ENCODE measurements around the gene MMEL1. TPM values are rescaled to one million over a fixed set of nuclear protein-coding genes. Genes with fewer than 3 reads are reported as not detected.
"Not testable (repeated sequence)": the region's sequence is repeated elsewhere in the genome, so short reads cannot be mapped to it uniquely, and the experiment has no call there.

Gene MMEL1, protein sequence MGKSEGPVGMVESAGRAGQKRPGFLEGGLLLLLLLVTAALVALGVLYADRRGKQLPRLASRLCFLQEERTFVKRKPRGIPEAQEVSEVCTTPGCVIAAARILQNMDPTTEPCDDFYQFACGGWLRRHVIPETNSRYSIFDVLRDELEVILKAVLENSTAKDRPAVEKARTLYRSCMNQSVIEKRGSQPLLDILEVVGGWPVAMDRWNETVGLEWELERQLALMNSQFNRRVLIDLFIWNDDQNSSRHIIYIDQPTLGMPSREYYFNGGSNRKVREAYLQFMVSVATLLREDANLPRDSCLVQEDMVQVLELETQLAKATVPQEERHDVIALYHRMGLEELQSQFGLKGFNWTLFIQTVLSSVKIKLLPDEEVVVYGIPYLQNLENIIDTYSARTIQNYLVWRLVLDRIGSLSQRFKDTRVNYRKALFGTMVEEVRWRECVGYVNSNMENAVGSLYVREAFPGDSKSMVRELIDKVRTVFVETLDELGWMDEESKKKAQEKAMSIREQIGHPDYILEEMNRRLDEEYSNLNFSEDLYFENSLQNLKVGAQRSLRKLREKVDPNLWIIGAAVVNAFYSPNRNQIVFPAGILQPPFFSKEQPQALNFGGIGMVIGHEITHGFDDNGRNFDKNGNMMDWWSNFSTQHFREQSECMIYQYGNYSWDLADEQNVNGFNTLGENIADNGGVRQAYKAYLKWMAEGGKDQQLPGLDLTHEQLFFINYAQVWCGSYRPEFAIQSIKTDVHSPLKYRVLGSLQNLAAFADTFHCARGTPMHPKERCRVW
- total RNA-seq (2014; rRNA removed; shearing (Covaris generic)): not detected in 2 replicates

DNA sequence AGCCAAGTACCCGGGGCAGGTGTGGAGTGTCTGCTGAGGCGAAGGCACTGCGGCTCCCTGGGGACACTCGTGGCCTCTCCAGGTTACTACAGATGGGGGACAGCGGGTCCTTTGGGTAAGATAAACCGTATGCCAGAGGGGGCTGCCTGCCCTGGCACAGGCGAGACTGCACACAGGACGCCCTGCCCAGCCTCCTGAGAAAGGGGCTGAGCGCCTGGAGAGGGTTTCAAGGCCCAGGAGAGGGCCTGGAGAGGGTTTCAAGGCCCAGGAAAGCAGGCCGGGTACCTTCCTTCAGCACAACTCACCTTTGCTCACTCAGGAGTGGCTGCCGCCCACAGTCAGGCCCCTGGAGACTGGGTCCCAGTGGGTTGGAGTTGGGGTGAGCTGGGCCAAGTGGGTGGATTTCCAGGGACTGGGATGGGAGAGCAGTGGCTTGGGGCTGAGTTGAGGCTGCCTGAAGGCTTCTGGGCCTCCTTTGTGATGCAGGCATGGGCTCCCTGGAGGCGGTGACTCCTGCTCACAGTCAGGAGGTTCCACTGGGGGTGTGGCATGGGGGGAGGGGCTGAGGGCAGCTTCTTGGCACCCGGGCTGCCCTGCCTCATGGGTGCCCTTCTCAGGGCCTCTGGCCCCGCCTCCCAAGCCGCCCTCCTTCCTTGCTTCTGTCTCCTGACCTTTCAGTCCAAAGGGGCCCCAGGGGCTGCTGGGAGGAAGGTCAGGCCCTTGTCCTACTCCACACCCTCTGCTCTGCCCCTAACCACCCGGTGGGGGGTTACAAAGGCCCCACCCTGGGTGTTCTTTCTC is at the start of gene MMEL1:
TSS of gene MMEL1 (minus strand) at position 456 of the 801 bp plus-strand sequence. CDS start 3,532 bp downstream, outside the sequence.
- no peak for DNase-seq (ENCODE audit: low read depth)

DNA sequence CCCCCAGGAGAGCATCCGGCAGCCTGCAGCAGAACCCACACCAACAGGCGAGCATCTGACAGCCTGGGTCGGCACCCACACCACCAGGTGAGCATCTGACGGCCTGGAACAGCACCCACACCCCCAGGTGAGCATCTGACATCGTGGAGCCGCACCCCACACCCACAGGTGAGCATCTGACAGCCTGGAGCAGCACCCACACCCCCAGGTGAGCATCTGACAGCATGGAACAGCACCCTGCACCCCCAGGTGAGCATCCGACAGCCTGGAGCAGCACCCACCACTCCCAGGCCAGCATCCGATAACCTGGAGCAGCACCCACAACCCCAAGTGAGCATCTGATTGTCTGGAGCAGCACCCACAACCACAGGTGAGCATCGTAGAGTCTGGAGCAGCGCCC is 43.9 kb upstream of the MMEL1 start:
- not testable (repeated sequence) for DNase-seq (ENCODE audit: low read depth)

DNA sequence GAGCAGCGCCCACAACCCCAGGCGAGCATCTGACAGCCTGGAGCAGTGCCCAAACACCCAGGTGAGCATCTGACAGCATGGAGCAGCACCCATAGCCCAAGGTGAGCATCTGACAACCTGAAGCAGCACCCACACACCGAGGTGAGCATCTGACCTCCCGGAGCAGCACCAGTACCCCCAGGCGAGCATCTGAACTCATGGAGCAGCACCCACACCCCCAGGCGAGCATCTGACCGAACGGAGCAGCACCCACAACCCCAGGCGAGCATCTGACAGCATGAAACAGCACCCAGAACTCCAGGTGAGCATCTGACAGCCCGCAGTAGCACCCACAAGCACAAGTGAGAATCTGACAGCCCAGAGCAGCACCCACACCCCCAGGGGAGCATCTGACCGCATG is 38.8 kb upstream of the MMEL1 start:
- DNase-seq (ENCODE audit: low read depth): not testable (repeated sequence)

DNA sequence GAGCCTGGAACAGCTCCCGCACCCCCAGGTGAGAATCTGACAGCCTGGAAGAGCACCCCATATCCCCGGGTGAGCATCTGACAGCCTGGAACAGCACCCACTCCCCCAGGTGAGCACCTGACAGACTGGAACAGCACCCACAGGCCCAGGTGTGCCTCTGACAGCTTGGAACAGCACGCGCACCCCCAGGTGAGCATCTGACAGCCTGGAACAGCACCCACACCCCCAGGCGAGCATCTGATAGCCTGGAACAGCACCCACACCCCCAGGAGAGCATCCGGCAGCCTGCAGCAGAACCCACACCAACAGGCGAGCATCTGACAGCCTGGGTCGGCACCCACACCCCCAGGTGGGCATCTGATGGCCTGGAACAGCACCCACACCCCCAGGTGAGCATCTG is 27.0 kb upstream of the MMEL1 start:
- DNase-seq (ENCODE audit: low read depth): not testable (repeated sequence)

DNA sequence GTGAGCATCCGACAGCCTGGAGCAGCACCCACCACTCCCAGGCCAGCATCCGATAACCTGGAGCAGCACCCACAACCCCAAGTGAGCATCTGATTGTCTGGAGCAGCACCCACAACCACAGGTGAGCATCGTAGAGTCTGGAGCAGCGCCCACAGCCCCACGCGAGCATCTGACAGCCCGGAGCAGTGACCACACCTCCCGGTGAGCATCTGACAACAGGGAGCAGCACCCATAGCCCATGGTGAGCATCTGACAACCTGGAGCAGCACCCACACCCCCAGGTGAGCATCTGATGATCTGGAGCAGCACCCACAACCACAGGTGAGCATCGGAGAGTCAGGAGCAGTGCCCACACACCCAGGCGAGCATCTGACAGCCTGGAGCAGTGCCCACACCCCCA is 25.1 kb upstream of the MMEL1 start:
- DNase-seq (ENCODE audit: low read depth): not testable (repeated sequence)

DNA sequence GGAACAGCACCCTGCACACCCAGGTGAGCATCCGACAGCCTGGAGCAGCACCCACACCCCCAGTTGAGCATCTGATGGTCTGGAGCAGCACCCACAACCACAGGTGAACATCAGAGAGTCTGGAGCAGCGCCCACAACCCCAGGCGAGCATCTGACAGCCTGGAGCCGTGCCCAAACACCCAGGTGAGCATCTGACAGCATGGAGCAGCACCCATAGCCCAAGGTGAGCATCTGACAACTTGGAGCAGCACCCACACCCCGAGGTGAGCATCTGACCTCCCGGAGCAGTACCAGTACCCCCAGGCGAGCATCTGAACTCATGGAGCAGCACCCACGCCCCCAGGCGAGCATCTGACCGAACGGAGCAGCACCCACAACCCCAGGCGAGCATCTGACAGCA is 24.3 kb upstream of the MMEL1 start:
- not testable (repeated sequence) for DNase-seq (ENCODE audit: low read depth)

DNA sequence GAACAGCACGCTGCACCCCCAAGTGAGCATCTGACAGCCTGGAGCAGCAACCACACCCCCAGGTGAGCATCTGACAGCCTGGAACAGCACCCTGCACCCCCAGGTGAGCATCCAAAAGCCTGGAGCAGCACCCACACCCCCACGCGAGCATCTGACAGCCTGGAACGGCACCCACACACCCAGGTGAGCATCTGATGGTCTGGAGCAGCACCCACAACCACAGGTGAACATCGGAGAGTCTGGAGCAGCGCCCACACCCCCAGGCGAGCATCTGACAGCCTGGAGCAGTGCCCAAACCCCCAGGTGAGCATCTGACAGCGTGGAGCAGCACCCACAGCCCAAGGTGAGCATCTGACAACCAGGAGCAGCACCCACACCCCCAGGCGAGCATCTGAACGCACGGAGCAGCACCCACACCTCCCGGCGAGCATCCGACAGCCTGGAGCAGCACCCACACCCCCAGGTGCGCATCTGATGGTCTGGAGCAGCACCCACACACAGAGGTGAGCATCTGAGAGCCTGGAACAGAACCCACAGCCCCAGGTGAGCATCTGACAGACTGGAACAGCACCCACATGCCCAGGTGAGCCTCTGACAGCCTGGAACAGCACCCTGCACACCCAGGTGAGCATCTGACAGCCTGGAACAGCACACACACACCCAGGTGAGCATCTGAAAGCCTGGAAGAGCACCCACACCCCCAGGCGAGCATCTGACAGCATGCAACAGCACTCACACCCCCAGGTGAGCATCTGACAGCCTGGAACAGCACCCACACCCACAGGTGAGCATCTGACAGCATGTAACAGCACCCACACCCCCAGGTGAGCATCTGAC is 23.0 kb upstream of the MMEL1 start:
- DNase-seq (ENCODE audit: low read depth): not testable (repeated sequence)

DNA sequence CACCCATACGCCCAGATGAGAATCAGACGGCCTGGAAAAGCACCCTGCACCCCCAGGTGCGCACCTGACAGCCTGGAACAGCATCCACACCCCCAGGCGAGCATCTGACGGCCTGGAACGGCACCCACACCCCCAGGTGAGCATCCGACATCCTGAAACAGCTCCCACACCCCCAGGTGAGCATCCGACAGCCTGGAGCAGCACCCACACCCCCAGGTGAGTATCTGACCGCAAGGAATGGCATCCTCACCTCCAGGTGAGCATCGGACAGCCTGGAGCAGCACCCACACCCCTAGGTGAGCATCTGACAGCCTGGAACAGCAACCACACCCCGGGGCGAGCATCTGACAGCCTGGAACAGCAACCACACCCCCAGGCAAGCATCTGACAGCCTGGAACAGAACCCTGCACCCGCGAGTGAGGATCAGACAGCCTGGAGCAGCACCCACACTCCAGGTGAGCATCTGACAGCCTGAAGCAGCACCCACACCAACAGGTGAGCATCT is 21.7 kb upstream of the MMEL1 start:
- DNase-seq (ENCODE audit: low read depth): not testable (repeated sequence)

DNA sequence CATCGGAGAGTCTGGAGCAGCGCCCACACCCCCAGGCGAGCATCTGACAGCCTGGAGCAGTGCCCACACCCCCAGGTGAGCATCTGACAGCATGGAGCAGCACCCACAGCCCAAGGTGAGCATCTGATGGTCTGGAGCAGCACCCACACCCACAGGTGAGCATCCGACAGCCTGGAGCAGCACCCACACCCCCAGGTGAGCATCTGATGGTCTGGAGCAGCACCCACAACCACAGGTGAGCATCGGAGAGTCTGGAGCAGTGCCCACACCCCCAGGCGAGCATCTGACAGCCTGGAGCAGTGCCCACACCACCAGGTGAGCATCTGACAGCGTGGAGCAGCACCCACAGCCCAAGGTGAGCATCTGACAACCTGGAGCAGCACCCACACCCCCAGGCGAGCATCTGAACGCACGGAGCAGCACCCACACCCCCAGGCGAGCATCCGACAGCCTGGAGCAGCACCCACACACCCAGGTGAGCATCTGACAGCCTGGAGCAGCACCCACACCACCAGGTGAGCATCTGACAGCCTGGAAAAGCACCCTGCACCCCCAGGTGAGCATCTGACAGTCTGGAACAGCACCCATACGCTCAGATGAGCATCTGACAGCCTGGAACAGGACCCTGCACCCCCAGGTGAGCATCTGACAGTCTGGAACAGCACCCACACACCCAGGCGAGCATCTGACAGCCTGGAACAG is 21.1 kb upstream of the MMEL1 start:
- DNase-seq (ENCODE audit: low read depth): not testable (repeated sequence)

DNA sequence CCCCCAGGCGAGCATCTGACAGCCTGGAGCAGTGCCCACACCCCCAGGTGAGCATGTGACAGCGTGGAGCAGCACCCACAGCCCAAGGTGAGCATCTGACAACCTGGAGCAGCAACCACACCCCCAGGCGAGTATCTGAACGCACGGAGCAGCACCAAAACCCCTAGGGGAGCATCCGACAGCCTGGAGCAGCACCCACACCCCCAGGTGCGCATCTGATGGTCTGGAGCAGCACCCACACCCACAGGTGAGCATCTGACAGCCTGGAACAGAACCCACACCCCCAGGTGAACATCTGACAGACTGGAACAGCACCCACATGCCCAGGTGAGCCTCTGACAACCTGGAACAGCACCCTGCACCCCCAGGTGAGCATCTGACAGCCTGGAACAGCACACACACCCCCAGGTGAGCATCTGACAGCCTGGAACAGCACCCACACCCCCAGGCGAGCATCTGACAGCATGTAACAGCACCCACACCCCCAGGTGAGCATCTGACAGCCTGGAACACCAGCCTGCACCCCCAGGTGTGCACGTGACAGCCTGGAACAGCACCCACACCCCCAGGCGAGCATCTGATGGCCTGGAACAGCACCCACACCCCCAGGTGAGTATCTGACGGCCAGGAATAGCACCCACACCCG is 20.2 kb upstream of the MMEL1 start:
- not testable (repeated sequence) for DNase-seq (ENCODE audit: low read depth)

DNA sequence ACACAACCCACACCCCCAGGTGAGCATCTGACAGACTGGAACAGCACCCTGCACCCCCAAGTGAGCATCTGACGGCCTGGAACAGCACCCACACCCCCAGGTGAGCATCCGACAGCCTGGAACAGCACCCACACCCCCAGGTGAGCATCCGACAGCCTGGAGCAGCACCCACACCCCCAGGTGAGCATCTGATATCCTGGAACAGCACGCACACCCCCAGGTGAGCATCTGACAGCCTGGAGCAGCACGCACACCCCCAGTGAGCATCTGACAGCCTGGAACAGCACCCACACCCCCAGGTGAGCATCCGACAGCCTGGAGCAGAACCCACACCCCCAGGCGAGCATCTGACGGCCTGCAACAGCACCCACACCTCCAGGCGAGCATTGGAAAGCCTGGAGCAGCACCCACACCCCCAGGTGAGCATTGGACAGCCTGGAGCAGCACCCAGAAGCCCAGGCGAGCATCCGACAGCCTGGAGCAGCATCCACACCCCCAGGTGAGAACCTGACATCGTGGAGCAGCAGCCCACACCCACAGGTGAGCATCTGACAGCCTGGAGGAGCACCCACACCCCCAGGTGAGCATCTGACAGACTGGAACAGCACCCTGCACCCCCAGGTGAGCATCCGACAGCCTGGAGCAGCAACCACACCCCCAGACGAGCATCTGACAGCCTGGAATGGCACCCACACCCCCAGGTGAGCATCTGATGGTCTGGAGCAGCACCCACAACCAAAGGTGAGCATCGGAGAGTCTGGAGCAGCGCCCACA is 19.5 kb upstream of the MMEL1 start:
- DNase-seq (ENCODE audit: low read depth): not testable (repeated sequence)

DNA sequence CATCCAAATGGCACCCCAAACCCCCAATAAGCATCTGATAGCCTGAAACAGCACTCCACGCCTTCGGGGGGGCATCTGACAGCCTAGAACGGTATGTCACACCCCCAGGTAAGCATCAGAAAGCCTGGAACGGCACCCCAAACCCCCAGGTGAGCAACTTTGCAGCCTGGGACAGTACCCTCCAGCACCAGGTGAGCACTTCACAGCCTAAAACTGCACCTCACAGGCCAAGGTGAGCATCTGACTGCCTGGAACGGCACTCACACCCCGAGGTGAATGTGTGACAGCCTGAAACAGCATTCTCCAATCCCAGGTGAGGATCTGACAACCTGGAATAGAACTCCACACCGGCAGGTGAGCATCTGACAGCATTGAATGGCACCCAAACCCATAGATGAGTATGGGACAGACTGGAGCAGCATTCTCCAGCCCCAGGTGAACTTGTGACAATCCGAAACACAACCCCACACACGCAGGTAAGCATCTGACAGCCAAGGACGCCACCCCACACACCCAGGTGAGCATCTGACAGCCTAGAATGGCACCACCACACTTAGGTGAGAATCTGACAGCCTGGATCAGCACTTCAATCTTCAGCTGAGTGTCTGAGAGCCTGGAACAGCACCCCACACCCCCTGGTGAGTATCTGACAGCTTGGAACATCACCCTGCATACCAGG is 18.3 kb upstream of the MMEL1 start:
- no peak for DNase-seq (ENCODE audit: low read depth)

DNA sequence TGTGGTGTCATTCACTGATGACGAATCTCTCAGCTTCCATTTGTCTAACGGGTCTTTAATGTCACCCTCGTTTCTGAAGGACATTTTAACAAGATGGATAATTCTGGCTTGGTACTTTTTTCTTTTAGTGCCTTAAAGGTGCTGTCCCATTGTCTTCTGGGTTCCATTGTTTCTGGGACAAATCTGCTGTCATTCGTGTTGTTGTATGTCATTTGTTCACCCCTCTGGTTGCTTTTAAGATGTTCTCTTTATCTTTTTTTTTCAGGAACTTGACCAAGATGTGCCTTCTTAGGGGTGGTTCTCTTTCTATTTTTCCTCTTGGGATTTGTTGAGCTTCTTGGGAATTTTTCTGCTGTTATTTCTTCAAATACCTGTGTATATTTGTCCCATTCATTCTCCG is 14.0 kb upstream of the MMEL1 start:
- DNase-seq (ENCODE audit: low read depth): no peak

DNA sequence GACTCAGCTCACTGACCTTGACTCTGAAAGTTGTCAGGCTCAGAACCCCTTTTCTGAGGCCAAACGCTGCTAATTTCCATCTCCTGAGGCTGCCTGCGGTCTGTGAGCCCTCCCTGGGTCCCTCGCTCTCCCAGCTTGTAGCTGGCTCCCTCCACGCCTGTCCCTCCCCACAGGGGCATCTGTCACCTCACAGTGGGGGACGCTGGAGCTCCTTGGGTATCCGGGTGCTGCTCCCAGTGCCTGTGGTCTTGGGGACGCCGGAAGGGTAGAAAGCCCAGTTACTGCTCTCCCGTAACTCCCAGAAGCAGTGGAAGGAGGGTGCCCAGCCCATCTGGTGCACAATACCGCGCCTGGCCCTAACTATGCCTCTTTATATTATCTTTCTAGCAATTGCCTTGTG is 13.0 kb upstream of the MMEL1 start:
- no peak for DNase-seq (ENCODE audit: low read depth)

DNA sequence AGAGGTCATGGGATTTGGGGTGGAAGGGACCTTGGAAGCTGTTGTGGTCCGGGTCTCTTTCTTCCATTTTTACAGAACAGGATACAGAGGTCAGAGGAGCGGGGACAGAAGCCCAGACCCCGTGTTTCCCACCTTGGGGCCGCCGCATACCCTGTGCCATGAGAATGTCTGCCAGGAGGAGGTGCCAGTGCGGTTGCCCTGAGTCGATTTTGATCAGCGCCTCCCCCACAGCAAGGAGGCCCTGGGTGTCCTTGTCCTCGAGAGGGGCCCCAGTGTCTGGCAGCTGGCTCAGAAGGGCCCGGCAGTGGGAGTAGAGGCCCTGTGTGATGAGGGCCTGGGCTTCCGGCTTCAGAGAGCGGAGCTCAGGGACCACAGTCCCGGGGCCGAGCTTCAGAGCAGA is 12.3 kb upstream of the MMEL1 start:
- no peak for DNase-seq (ENCODE audit: low read depth)

DNA sequence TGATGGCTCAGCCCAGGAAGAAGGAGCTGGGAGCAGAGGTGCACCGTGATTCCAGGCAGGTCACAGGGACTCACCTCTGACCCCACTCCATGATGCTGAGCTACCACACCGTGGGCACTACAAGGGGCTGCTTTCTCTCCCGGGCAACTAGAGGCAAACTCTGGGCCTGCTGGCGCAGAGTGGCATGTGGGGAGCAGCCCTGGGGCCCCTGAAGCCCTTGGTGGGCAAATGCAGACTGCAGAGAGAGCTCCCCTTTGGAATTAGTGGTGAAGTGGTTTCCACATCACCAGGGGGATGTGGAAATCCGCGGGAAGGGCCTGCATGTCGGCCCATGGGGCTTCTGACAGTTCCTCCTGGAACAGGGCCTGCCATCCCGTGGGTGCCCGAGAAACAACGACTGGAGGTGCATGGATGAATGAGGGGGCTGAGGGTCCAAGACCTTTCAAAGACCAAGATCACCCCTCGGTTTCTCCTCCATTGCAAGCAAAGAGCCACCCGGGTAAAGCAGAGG is 11.8 kb upstream of the MMEL1 start:
- DNase-seq (ENCODE audit: low read depth): no peak

DNA sequence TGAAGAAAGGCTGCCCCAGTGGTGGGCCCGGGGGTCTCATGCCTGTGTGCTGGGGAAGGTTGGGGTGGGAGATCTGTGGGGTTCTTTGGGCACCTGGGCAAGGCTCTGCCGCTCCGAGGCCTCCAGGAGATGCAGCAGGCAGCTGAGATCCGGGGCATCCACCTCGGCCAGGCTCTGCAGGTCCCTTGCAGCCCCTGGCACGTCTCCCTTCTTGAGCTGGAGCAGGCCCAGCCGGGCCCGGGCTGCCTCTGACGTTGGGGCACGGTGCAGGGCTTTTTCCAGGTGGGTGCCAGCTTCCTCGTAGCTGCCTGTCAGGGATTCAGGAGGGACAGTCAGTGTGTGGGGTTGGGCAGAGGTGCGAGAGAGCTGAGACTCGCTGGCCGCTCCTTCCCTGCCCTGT is 11.4 kb upstream of the MMEL1 start:
- no peak for DNase-seq (ENCODE audit: low read depth)

DNA sequence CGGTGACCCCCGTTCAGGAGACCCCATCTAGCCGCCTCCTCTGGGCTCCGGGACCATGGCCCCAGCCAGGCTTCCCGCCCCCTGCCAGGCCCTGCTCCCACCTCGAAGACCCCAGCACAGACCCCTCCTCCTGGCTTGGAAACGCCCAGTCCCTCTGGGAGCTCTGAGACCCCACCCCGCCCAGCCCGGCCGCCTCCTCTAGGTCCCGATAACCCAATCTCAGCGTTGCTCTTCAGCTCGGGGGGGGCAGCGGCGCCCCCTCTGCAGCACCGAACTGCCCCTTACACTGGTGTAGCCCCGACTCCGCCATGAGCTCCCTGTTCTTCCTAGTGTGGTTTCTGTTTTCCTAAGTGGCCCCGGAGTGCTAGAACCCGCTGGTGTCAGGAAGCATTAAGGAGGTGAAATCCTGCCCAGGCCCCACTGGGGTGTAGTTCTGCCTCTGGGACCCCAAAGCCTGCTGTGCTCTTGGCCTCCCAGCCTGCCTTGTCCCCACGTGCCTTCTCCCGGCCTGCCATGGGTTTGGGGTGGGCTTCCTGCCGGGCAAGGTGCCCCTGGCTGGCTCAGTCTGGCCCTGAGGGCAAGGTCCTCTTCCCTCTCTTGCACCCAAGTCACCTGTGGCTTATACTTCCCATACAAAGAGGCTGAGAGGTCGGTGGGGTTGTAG is 10.7 kb upstream of the MMEL1 start:
- DNase-seq (ENCODE audit: low read depth): no peak

All from Daoy (cell line).